Activated T-helper 1 cell treated with anti-CD3 and anti-CD28 coated beads, Interleukin-2, amount 50 U/mL, for 16 hours (primary cell): ENCODE measurements around the gene PSMA5.

Source experiments
- DNase-seq, 2 donors: peaks; one replicate each; pipeline ENCODE4 v3.0.0-alpha.2; 2020; ENCODE audit warnings: low read depth in 1 of 2, low spot score in 1 of 2

PSMA5 gene

GRCh38 chr1:109369167-109369746 is 57.0 kb downstream of the PSMA5 start:
- DNase-seq: no peak

- no peak for DNase-seq
Observed at GRCh38 chr1:109368464-109368863, 57.8 kb downstream of the PSMA5 start.

GRCh38 chr1:109367626-109368025 is 58.6 kb downstream of the PSMA5 start:
- DNase-seq: no peak

DNA sequence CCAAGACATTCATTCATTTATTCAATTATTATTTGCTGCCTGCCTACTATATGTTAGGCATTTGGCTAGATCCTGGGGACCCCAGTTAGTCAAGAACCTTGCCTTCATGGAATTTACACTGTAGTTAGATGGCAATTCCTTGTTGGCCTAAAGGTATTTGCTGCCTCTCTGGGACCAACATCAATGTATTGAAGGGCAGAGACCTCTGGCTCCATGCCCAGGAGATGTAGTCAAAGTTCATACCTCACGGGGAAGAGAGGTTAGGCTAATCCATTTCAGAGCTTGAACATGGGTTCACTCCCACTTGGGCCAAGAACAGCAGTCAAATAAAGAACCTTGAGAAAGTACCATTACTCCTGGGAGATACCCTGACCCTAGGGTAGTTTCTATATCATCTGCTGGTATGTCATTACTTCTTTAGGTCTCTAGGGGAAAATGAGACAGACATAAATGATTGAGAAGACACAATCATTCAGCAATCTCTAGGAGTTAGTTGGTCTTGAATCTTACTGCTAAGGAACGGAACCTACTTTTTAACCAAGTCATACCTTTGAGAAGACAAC is 60.5 kb downstream of the PSMA5 start:
- DNase-seq: no peak

DNA sequence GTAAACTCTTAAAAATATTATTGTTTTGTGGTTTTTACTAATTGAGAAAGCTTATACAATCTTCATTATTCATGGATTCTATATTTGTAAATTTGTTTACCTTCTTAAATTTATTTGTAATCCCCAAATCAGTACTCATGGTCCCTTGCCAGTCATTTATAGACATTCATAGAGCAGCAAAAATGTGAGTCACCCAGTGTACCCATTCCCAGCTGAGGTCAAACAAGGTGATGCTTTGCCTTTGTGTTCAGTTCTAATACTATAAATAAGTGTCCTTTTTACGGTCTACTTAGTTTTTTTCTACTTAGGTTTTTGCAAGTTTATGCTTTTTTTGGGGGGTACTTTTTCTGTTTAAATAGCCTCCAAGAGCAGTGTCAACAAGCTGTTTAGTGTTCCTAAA is 64.6 kb downstream of the PSMA5 start:
- no peak for DNase-seq

DNA sequence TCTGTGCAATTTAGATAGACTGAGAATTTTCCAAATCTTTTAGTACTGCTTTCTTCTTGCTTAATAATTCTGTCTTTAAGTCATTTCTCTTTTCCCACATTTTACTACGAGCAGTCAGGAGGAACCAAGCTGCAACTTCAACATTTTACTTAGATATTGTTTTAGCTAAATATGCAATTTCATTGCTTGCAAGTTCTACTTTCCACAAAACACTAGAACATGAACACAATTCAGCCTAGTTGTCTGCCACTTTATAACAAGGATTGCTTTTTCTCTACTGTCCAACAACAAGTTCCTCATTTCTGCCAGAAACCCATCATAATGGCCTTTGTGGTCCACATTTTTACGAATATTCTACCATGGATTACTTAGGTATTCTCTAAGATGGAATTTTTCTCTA is 65.2 kb downstream of the PSMA5 start:
- DNase-seq: no peak

DNA sequence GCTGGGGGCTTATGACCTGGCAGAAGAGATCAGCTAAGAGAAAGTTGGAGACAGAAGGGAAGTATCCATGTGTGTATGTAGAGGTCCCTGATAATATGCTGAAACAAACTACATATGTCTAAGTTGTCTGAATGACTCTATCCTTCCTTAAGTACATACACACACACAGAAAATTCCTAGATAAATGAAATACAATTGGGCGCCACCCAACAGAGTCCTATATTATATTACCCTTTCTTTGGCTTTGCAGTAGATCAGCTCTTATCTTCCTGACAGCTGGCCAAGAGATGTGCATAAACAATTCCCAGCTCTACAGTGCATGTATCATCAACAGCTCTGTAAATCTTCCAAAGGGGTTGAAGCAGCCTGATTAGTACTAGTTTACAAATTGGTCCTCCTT is 68.6 kb downstream of the PSMA5 start:
- no peak for DNase-seq

DNA sequence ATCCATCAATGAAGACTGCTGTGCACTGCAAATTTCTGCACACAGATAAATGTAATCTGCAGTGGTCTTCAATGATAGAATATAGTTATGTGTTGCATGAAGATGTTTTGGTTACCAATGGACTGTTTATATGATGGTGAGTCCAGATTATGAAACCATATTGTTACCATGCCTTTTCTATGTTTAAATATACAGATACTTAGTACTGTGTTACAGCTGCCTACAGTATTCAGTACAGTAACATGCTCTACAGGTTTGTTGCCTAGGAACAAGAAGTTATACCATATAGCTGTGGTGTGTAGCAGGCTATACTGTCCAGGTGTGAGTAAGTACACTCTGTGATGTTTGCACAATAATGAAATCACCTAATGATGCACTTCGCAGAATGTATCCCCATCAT is 69.3 kb downstream of the PSMA5 start:
- no peak for DNase-seq

- DNase-seq: no peak
Observed at GRCh38 chr1:109356505-109356904, 69.7 kb downstream of the PSMA5 start.

DNA sequence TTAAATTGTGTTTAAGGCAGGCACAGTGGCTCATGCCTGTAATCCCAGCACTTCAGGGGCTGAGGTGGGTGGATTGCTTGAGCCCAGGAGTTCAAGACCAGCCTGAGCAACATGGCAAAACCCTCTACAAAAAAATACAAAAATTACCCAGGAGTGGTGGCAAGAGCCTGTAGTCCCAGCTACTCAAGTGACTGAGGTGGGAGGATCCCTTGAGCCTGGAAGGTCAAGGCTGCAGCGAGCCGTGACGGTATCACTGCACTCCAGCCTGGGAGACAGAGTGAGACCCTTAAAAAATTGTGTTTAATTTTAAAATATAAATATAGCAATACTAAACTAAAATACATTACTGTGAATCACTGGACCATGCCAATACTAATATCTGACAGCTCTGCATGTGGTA is 71.3 kb downstream of the PSMA5 start:
- DNase-seq: no peak

DNA sequence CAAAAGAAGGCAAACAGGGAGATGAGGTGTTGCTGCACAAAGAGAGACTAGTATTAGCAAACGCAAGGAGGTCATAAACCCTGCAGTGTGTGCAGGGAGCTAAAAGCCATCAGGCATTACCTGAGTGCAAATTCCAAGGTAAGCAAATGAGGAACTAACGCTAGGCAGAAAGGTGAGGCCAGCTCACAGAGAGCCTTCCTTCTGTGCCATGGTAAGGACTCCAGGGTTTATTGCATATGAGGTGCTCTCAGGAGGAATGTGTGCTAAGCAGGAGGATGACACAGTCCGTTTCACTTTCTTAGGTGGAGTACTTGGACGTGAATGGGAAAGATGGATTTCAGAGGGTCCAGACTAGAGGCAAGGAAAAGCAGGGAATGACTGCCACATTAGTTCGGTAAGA is 74.8 kb downstream of the PSMA5 start:
- DNase-seq: no peak

GRCh38 chr1:109350655-109351054 is 75.6 kb downstream of the PSMA5 start:
- no peak for DNase-seq

DNA sequence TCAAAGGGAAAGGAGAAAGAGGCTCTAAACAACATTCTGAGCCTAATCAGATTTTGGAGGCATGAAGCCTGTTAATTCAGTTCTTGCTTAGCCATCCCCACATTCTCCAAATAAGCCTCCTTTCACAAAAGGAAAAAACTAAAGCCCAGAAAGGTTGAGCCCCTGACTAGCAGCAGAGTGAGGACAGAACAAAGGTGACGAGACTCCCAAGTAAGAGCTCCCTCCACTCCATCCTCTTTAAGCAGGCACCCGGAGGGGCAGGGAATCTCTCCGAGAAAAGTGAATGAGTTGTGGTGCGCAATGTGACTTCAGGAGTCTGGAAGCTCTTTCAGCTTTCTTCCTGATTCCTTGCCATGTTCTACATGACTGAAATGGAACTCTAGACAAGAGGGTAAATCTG is 76.1 kb downstream of the PSMA5 start:
- DNase-seq: no peak
